SK-N-SH (cell line): ENCODE measurements around the gene PEX16. TPM values are rescaled to one million over a fixed set of nuclear protein-coding genes. Genes with fewer than 3 reads are reported as not detected.

Experiments
- CTCF ChIA-PET: fragments of 300-600, 350-600 bp; formaldehyde crosslinking; extraction: SDS; loops from one replicate; lab custom pipeline; 2021; lab: Yijun Ruan, JAX
- POLR2A ChIA-PET: fragments of 350-600 bp; sonication (Branson Sonifier 250); formaldehyde crosslinking; extraction: SDS; loops from one replicate; lab custom pipeline; 2020; ENCODE audit warnings: antibody characterized with exemption, inconsistent platforms; lab: Yijun Ruan, JAX
- DNase-seq: peaks from one replicate; pipeline ENCODE4 v3.0.0; 2012
- H2AFZ ChIP-seq: fragments of 200-600 bp; sonication (generic); 2 replicates; pipeline ENCODE4 v1.8.1; 2016; ENCODE audit warnings: antibody characterized with exemption, mild to moderate bottlenecking, low read depth
- H3F3A ChIP-seq: fragments of 200-600 bp; sonication (generic); replicated peaks from 2 replicates; pipeline ENCODE3; 2016; ENCODE audit warnings: antibody characterized with exemption, mild to moderate bottlenecking; ENCODE audit not compliant: insufficient read depth
- H3K27ac ChIP-seq, 2 experiments: fragments of 200-500 bp in 1 of 2; fragments of 200-600 bp in 1 of 2; sonication (Bioruptor generic) in 1 of 2; sonication (generic), shearing (Covaris generic) in 1 of 2; 2 replicates each; pipeline versions ENCODE4 v1.5.1 to v1.6.1; 2014 to 2016; ENCODE audit warnings: low read depth in 2 of 2, inconsistent platforms in 1 of 2, low read length in 1 of 2, mild to moderate bottlenecking in 1 of 2, mixed read lengths in 1 of 2
- H3K27me3 ChIP-seq: fragments of 200-600 bp; sonication (generic), shearing (Covaris generic); 2 replicates; pipeline ENCODE4 v1.6.1; 2016; ENCODE audit warnings: mixed run types; ENCODE audit not compliant: insufficient read depth
- H3K36me3 ChIP-seq, 2 experiments: fragments of 200-500 bp in 1 of 2; fragments of 200-600 bp in 1 of 2; sonication (Bioruptor generic) in 1 of 2; sonication (generic) in 1 of 2; replicated peaks in 1 of 2; 2 replicates each; pipeline versions ENCODE3 to v1.5.1; 2014 to 2016; ENCODE audit warnings: low read length in 1 of 2, mild to moderate bottlenecking in 1 of 2; ENCODE audit not compliant: insufficient read depth in 2 of 2, control insufficient read depth in 1 of 2
- H3K4me1 ChIP-seq, 2 experiments: fragments of 200-500 bp in 1 of 2; fragments of 200-600 bp in 1 of 2; sonication (Bioruptor generic) in 1 of 2; sonication (generic), shearing (Covaris generic) in 1 of 2; 2 replicates each; pipeline versions ENCODE4 v1.5.1 to v1.6.1; 2014 to 2016; ENCODE audit warnings: low read depth in 1 of 2, low read length in 1 of 2, mixed run types in 1 of 2; ENCODE audit not compliant: insufficient read depth in 2 of 2, control insufficient read depth in 1 of 2
- H3K4me2 ChIP-seq: fragments of 200-600 bp; sonication (generic), shearing (Covaris generic); 2 replicates; pipeline ENCODE4 v1.6.1; 2017; ENCODE audit warnings: mixed run types
- H3K4me3 ChIP-seq, 2 experiments: fragments of 200-500 bp in 1 of 2; fragments of 200-600 bp in 1 of 2; sonication (Bioruptor generic) in 1 of 2; sonication (generic), shearing (Covaris generic) in 1 of 2; 2 replicates each; pipeline versions ENCODE4 v1.5.1 to v1.8.1; 2014 to 2016; ENCODE audit warnings: low read depth in 2 of 2, inconsistent platforms in 1 of 2, low read length in 1 of 2, mild to moderate bottlenecking in 1 of 2, mixed read lengths in 1 of 2, moderate library complexity in 1 of 2
- H3K79me2 ChIP-seq: fragments of 200-600 bp; sonication (generic); 2 replicates; pipeline ENCODE4 v1.8.1; 2017; ENCODE audit warnings: mild to moderate bottlenecking; ENCODE audit not compliant: insufficient read depth
- H3K9ac ChIP-seq: fragments of 200-600 bp; sonication (generic); 2 replicates; pipeline ENCODE4 v1.6.1; 2017; ENCODE audit warnings: mixed run types
- H3K9me2 ChIP-seq: fragments of 200-600 bp; sonication (generic); 2 replicates; pipeline ENCODE4 v1.6.1; 2017; ENCODE audit warnings: mixed run types
- H3K9me3 ChIP-seq: fragments of 200-600 bp; sonication (generic); 2 replicates; pipeline ENCODE4 v1.6.1; 2017; ENCODE audit warnings: mixed run types, mild to moderate bottlenecking, moderate library complexity
- H4K20me1 ChIP-seq: fragments of 200-600 bp; sonication (generic); 2 replicates; pipeline ENCODE4 v1.6.1; 2017; ENCODE audit warnings: mild to moderate bottlenecking, mixed run types; ENCODE audit not compliant: insufficient read depth
- ELF1 ChIP-seq: IDR thresholded peaks from 2 replicates; pipeline ENCODE4 v1.4.0; 2012
- EZH2phosphoT487 ChIP-seq: fragments of 200-600 bp; sonication (generic); IDR thresholded peaks from 2 replicates; pipeline ENCODE4 v1.6.1; 2017; ENCODE audit warnings: low read depth, mixed run types, mild to moderate bottlenecking, antibody characterized with exemption, moderate library complexity, borderline replicate concordance
- FOSL2 ChIP-seq: IDR thresholded peaks from 2 replicates; pipeline ENCODE4 v1.4.0; 2012; ENCODE audit warnings: low read depth, mild to moderate bottlenecking, moderate library complexity, borderline replicate concordance
- GABPA ChIP-seq: IDR thresholded peaks from 2 replicates; pipeline ENCODE4 v1.4.0; 2012; ENCODE audit warnings: low read depth, mild to moderate bottlenecking
- JUND ChIP-seq: IDR thresholded peaks from 2 replicates; pipeline ENCODE4 v1.4.0; 2012
- PBX3 ChIP-seq: IDR thresholded peaks from 2 replicates; pipeline ENCODE4; 2012
- POLR2AphosphoS5 ChIP-seq: IDR thresholded peaks from 2 replicates; pipeline ENCODE4 v1.6.1; 2012; ENCODE audit warnings: low read depth, low read length
- RFX5 ChIP-seq: IDR thresholded peaks from 2 replicates; pipeline ENCODE4 v1.6.1; 2012; ENCODE audit warnings: mild to moderate bottlenecking, improper control_type of control experiment, low read length
- RXRA ChIP-seq: IDR thresholded peaks from 2 replicates; pipeline ENCODE4 v1.4.0; 2012; ENCODE audit warnings: low read depth, mild to moderate bottlenecking, borderline replicate concordance
- TCF12 ChIP-seq: IDR thresholded peaks from 2 replicates; pipeline ENCODE4 v1.4.0; 2012
- USF2 ChIP-seq: fragments of 150-350 bp; IDR thresholded peaks from 2 replicates; pipeline ENCODE4 v1.6.1; 2017; ENCODE audit warnings: antibody characterized with exemption, low read length, low read depth, borderline replicate concordance
- YY1 ChIP-seq: IDR thresholded peaks from 2 replicates; pipeline ENCODE4 v1.4.0; 2012; ENCODE audit warnings: low read depth, mild to moderate bottlenecking
- WGBS: methylation state at CpG from one replicate; pipeline ENCODE4 v1.1.6; 2017; ENCODE audit warnings: low lambda C conversion rate; 5-methylcytosine and 5-hydroxymethylcytosine counted together
- polyA plus RNA-seq, 3 experiments: library from polyadenylated mRNA; depleted of rRNA; stranded (reverse); fragments of >200 nt; gene quantifications; 2 replicates each; pipeline ENCODE4 v1.2.3, GENCODE V29; 2012

Gene PEX16
- polyA plus RNA-seq, 1 of the 3 experiments (the other 2 are of a cell fraction) = 46.4 TPM

GRCh38 chr11:45933846-45934579 is 16.3 kb upstream of the PEX16 start:
- no peak for DNase-seq
- ChIA-PET CTCF (interaction anchor here (2.0 kb wide), 1 partner anchor 31 kb away, joined by 8 read pairs; no protein-coding TSS in a partner anchor), POLR2A (interaction anchor here (0.7 kb wide), 1 partner anchor 74 kb away, joined by 3 read pairs; no protein-coding TSS in a partner anchor)
- Histone ChIP-seq H3K4me2 (no peak overlapping the region), H3K27me3 (no peaks in the 10 kb centered on the region), H3K9me2 (no peaks in the 10 kb centered on the region), H3F3A (no peaks in the 10 kb centered on the region), H3K9me3 (no peaks in the 10 kb centered on the region), H3K9ac (no peak overlapping the region), H3K79me2 (no peaks in the 10 kb centered on the region), H2AFZ (no peak overlapping the region), H3K4me1 (peaks cover 0 to 5% of the 10 kb centered on the region in 2 experiments; a peak in 1 of 4 replicates), H3K4me3 (no peak overlapping the region), H3K36me3 (peaks cover 22 to 51% of the 10 kb centered on the region in 2 experiments), H4K20me1 (no peaks in the 10 kb centered on the region), H3K27ac (no peak overlapping the region)
- TF ChIP-seq RFX5 (no peak), RXRA (no peak), EZH2phosphoT487 (no peak), GABPA (no peak), POLR2AphosphoS5 (no peak), ELF1 (no peak), FOSL2 (no peak), YY1 (no peak), JUND (no peak), TCF12 (no peak)
- 92% methylated on average over 17 of the region's 21 CpGs for WGBS

- H3K9me2 ChIP-seq = no peaks in the 10 kb centered on the region
- CTCF ChIA-PET = interaction anchor here (0.6 to 1.2 kb wide), 2 partner anchors 73 to 74 kb away, joined by 3 to 5 read pairs; no protein-coding TSS in a partner anchor
Observed at GRCh38 chr11:45933131-45933831, 15.6 kb upstream of the PEX16 start.

More at GRCh38 chr11:45933131-45933831, 15.6 kb upstream of the PEX16 start:
- Histone ChIP-seq H3K36me3 (peaks cover 22 to 49% of the 10 kb centered on the region in 2 experiments), H3K4me1 (peaks cover 0 to 5% of the 10 kb centered on the region in 2 experiments; a peak in 1 of 4 replicates), H3K4me2 (no peak overlapping the region), H3K27me3 (no peaks in the 10 kb centered on the region), H4K20me1 (no peaks in the 10 kb centered on the region), H3F3A (no peaks in the 10 kb centered on the region), H2AFZ (no peak overlapping the region), H3K79me2 (no peaks in the 10 kb centered on the region), H3K9me3 (no peaks in the 10 kb centered on the region), H3K4me3 (no peak overlapping the region), H3K27ac (no peak overlapping the region), H3K9ac (no peak overlapping the region)
- POLR2A ChIA-PET = no interaction called here
- 87% methylated on average over 13 of the region's 15 CpGs for WGBS
- TF ChIP-seq USF2 (no peak), ELF1 (no peak), RFX5 (no peak), PBX3 (peak; percentile 49)
- no peak for DNase-seq
